SU-DHL-6 (cell line): Measurements from ENCODE around the gene TLE6.
"Not testable (repeated sequence)": the region's sequence is repeated elsewhere in the genome, so short reads cannot be mapped to it uniquely, and the experiment has no call there.

Source experiments
- EZH2phosphoT487 ChIP-seq: fragments of 200-600 bp; sonication (generic), shearing (Covaris generic); conservative IDR thresholded peaks from 2 replicates; pipeline ENCODE4 v1.6.1; 2018; ENCODE audit warnings: mild to moderate bottlenecking, antibody characterized with exemption, low read length, moderate library complexity, mixed read lengths
- TF ChIP-seq, protein P1 (sequence below): fragments of 200-600 bp; sonication (generic); IDR thresholded peaks from one replicate; pipeline ENCODE4 v1.5.1; 2017; ENCODE audit warnings: antibody characterized with exemption, mild to moderate bottlenecking, low read length, moderate library complexity; ENCODE audit not compliant: insufficient read depth, poor library complexity, severe bottlenecking

DNA sequence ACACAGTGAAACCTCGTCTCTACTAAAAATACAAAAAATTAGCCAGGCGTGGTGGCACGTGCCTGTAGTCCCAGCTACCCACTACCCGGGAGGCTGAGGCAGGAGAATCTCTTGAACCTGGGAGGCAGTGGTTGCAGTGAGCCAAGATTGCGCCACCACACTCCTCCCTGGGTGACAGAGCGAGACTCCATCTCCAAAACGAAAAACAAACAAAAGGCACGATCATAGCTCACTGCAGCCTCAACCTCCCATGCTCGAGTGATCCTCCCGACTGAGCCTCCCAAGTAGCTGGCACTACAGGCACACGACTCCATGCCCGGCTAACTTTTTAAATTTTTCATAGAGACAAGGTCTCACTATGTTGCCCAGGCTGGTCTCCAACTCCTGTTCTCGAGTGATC is 34.7 kb downstream of the TLE6 start:
- TF ChIP-seq, protein P1, sequence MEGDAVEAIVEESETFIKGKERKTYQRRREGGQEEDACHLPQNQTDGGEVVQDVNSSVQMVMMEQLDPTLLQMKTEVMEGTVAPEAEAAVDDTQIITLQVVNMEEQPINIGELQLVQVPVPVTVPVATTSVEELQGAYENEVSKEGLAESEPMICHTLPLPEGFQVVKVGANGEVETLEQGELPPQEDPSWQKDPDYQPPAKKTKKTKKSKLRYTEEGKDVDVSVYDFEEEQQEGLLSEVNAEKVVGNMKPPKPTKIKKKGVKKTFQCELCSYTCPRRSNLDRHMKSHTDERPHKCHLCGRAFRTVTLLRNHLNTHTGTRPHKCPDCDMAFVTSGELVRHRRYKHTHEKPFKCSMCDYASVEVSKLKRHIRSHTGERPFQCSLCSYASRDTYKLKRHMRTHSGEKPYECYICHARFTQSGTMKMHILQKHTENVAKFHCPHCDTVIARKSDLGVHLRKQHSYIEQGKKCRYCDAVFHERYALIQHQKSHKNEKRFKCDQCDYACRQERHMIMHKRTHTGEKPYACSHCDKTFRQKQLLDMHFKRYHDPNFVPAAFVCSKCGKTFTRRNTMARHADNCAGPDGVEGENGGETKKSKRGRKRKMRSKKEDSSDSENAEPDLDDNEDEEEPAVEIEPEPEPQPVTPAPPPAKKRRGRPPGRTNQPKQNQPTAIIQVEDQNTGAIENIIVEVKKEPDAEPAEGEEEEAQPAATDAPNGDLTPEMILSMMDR, result not testable (repeated sequence)
- TF ChIP-seq EZH2phosphoT487, result not testable (repeated sequence)
